NCI-H1417 (cell line): ENCODE data around the gene TTLL6.
"Not testable (repeated sequence)": the region's sequence is repeated elsewhere in the genome, so short reads cannot be mapped to it uniquely, and the experiment has no call there.

Experiments used
- DNase-seq, 3 experiments: peaks; one replicate each; lab custom pipeline; 2025; lab: John Stamatoyannopoulos, UW

The TTLL6 gene

DNA sequence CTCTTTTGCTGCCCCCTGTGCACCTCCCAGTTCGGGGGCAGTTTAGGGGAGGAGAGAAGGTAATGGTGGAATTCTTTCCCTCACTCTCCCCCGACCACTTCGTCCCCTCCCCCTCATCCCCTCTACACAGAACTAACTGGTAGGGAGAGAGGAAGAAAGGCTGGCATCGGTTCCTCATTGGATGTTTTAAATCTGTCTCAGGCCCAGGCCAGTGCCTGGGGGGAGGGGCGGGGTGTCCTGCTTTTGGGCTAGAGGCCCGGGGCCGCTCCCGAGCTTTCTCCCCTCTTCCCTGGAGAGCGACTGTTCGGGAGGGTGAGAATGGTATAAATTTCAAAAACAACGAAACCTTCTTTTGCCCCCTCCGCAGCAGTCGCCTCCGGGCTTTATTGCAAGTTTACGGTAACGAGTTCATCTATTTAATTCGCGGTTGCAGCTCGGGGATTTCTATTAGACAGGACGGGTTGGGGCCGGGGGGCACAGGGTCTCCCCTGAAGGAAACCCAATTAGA is 94.1 kb downstream of the TTLL6 start, which contains the start of gene PRAC2:
TSS of gene PRAC2 (plus strand) at position 271 of the 508 bp plus-strand sequence. CDS start 1,226 bp downstream, outside the sequence.
- no peak for DNase-seq

- DNase-seq = no peak
Measured at GRCh38 chr17:48722201-48722907, 94.7 kb downstream of the TTLL6 start, which contains the start of gene PRAC1. Gene PRAC1, minus strand, starts transcription at chr17:48722518. Its CDS starts 126 bp downstream, at chr17:48722392.

GRCh38 chr17:48721009-48721402 is 96.0 kb downstream of the TTLL6 start:
- no peak for DNase-seq

DNA sequence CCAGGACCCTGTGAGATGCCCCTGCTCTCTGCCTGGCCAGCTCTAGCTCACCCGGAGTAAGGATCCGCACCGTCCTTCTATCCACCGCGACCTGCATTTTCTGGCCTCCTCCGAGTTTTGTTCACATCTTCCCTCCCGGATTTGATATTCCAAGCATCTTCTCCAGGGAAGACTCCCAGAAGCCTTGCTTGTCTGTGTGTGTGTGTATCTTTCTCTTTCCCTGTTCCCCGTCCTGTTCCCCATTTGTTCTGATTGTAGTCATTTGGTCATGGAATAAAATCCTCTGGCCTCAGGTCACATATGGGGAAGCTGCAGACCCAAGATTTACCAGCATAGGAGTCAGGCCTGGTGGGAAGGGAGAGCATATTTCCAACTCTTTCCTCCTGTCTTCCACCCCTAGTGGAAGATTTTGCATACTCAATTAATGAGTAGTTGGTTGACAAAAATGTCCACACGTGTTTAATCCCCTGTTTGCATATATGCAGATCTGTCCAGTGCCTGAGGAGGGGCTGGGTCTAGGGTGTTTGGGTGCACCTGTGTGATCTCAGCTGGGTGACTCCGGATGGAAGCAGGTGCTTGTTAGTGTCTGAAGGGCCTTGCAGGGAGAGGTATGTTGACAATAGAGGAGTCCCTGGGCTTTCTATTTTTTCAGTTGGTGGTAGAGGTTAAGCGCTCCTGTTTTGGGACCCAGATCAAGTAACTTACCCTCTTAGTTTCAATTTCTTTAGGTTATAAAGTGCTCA is 96.6 kb downstream of the TTLL6 start:
- DNase-seq = peak in 1 of 3 experiments; percentile 15

DNA sequence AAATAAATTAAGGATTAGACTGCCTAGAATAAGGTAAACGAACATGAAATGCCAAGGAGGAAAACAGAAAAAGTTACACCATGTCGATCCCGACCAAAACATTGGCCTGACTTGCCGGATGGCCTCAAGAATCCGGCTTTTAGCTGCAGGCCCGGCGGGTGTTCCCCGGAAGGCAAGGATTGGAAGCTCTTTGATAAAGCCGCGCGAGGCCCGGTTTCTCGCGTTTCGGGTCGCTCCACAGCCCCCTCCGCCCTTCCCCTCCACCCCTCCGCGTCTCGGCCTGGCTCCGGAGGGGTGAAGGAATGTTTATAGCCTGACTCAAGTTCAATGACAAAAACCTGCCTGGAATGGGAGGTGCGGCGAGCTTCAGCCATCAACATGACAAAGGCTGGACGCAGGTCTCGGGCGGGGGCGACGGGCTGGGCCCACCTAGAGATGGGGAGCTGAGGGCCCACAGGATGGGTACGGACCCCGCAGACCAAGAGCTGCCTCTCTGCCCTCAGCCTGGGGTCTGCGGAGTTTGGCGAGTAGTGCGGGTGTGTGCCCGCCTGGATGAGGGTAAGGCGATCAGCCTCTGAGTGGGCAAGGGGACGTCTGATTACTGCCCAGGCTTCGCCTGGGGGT is 97.3 kb downstream of the TTLL6 start:
- DNase-seq = no peak

- DNase-seq = no peak
Measured at GRCh38 chr17:48718761-48719641, 98.0 kb downstream of the TTLL6 start.

GRCh38 chr17:48718227-48718760 is 98.7 kb downstream of the TTLL6 start:
- DNase-seq = no peak

DNA sequence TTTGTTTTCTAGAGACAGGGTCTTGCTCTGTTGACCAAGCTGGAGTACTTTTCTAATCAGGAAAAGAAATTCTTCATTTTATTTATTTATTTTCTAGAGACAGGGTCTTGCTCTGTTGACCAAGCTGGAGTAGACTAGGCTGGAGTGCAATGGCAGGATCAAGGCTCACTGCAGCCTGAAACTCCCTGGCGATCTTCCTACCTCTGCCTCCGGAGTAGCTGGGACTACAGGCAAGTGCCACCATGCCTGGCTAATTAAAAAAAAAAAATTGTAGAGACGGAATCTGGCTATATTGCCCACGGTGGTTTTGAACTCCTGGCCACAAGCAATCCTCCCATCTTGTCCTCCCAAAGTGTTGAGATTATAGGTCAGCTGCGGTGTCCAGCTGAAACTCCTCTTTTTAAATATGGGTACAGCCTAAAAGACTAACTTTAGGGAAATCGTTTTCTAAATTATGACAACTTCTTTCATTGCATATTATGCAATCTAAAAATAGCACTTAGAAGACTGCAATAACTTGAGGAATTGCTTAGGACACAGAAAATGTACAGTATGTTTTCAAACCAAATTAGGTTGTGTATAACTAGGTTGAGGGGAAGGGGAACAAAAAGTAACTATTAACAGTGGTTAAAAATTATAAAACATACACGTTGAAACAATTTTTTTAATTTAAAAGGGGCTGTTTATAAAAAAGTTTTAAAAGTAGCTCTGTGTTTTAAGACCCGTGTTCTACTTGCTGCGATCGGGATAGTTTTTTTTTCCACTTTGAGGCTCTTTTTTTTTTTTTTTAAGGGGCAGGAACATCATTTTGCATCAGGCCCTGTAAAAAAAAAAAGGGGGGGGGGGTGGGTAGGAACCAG is 99.4 kb downstream of the TTLL6 start:
- DNase-seq = no peak

GRCh38 chr17:48716549-48716948 is 100.5 kb downstream of the TTLL6 start:
- DNase-seq = not testable (repeated sequence)

- DNase-seq = peak in 1 of 3 experiments; percentile 9
Measured at GRCh38 chr17:48715496-48716399, 101.3 kb downstream of the TTLL6 start.
